Keratinocyte (primary cell): ENCODE data around the gene TMEM150A.

Experiments used
- CTCF ChIP-seq, 3 experiments: IDR thresholded peaks in 1 of 3; conservative IDR thresholded peaks in 1 of 3; optimal IDR thresholded peaks in 1 of 3; 2 replicates in 2 of 3; 3 replicates in 1 of 3; pipeline versions ENCODE3 to v1.5.1; 2011; ENCODE audit warnings: low read length in 3 of 3, mild to moderate bottlenecking in 3 of 3, moderate library complexity in 2 of 3, control low read depth in 1 of 3, inconsistent platforms in 1 of 3; ENCODE audit not compliant: insufficient read depth in 2 of 3; ENCODE audit errors: extremely low read depth in 1 of 3
- EZH2 ChIP-seq: IDR thresholded peaks from one replicate; pipeline ENCODE4 v1.6.1; 2012; ENCODE audit warnings: inconsistent platforms, mild to moderate bottlenecking, low read length, moderate library complexity

- TF ChIP-seq CTCF (optimal IDR thresholded peaks at IDR 0.05 in 1 of 3, IDR thresholded peaks at IDR 0.05 in 1 of 3, conservative IDR thresholded peaks at IDR 0.05 in 1 of 3; ENCODE audit: extremely low read depth in 1 of 3, insufficient read depth in 2 of 3, low read length in 3 of 3) (no peak), EZH2 (no peak)
Measured at GRCh38 chr2:85548608-85548900, 53.9 kb downstream of the TMEM150A start.
